ENCODE measurements around the gene MORN1.

DNA sequence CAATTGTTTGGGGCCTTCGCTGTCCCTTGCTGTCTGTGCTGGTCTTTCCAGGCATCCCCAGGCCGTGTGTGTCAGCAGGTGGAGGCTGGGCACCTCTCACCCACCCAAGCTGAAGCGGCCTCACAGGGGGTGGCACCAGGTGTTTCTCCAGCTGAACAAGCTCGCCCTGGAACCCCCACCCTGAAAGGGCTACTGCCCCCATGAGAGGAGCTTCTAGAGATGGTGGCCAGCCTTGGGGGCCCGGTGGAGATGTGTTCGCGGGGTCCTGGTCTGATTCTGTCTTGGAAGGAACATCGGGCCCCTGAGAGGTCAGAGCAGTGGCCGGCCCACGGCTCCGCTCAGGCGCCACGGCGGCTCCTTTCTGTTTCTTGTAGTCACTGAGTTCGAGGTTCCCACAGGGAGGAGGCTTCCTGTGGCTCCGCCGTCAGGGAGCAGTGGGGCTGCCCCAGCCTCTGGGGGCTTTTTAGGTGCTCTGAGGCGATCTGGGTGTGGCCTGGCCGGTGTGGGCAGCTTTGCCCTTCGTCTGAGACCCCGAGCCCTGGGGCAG lies 116.4 kb downstream of the MORN1 start:
- TF ChIP-seq POLR2A (IDR thresholded peaks at IDR 0.05) (no peak), POLR2AphosphoS5 (IDR thresholded peaks at IDR 0.05) (no peak), EP300 (IDR thresholded peaks at IDR 0.05; ENCODE audit: low read depth) (no peak)
- TF ChIP-seq, protein P1, sequence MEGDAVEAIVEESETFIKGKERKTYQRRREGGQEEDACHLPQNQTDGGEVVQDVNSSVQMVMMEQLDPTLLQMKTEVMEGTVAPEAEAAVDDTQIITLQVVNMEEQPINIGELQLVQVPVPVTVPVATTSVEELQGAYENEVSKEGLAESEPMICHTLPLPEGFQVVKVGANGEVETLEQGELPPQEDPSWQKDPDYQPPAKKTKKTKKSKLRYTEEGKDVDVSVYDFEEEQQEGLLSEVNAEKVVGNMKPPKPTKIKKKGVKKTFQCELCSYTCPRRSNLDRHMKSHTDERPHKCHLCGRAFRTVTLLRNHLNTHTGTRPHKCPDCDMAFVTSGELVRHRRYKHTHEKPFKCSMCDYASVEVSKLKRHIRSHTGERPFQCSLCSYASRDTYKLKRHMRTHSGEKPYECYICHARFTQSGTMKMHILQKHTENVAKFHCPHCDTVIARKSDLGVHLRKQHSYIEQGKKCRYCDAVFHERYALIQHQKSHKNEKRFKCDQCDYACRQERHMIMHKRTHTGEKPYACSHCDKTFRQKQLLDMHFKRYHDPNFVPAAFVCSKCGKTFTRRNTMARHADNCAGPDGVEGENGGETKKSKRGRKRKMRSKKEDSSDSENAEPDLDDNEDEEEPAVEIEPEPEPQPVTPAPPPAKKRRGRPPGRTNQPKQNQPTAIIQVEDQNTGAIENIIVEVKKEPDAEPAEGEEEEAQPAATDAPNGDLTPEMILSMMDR (IDR thresholded peaks at IDR 0.05): no peak
